CD4-positive, alpha-beta T cell treated with Interleukin-4 for 4 hours (primary cell): ENCODE results near the gene VPS26B.
"Not testable (repeated sequence)": the region's sequence is repeated elsewhere in the genome, so short reads cannot be mapped to it uniquely, and the experiment has no call there.

Experiments
- DNase-seq: peaks from one replicate; pipeline ENCODE4 v3.0.0-alpha.2; 2020

VPS26B gene

DNA sequence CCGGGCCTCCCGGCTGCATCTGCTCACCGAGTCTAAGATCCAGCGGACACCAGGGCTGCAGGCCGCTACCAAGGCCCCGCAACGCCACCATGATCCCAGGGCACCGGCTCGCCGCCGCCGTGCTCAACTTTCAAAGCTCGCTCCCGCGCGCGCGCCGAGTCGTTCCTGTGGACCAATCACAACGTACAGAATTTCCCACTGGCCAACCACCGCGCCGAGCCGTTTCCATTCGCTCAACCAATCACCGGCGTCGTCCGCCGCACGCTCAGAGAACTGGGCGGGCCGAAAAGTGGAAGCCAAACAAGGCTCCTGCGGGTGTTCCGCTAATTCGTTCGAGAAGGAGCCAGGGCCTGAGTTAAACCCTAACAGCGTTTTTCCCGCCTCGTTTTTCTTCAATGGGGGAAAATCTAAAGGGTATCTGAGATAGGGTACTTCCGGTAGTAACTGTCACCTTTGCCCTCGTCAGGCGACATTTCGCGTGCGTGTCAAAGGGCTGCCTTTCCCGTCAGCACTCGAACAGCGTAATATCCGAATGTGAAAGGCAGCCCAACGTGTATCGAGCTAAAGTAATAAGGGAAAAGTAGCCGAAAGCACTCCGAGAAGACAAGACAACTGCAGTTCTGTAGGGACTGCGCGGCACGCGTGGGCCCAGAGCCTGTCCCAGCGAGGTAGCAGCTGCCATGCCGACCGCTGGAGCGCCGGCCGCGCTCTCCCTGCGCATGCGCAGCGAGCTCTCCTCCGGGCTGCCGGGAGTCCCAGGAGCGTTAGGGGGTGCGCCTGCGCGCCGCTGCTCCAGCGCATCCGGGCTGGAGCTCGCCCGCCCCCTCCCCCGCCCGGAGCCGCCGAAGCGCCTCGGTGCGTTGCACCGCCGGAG lies at the start of gene VPS26B, which contains the start of gene NCAPD3:
VPS26B (plus strand) TSS at position 836 of the 874 bp plus-strand sequence. CDS start 452 bp downstream, outside the sequence.
NCAPD3 (minus strand) TSS at position 132 of the 874 bp plus-strand sequence; CDS start at position 91, 41 bp downstream.
- DNase-seq, result peak; percentile 94

DNA sequence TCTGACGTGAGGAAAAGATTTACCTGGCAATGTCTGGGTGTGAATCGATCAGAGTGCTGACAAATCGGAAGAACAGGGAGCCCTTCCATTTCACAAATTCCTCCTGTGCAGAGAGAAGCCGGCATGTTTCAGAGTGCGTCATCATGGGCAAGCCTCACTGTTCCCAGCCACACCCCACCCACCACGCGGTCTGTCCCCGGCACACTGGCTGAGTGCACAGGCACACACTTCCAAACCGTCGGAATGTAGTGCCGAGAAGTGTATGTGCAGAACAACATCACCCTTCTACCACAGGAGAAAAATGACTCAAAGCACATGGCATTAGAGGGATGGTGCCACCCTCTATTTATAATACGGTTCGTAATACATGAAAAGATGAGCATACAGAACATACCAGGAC lies 48.2 kb upstream of the VPS26B start:
- DNase-seq, result no peak

- DNase-seq, result no peak
These were observed 46.3 kb upstream of the VPS26B start for GRCh38 chr11:134178032-134178674.

GRCh38 chr11:134181707-134182106 lies 42.8 kb upstream of the VPS26B start:
- DNase-seq, result no peak

DNA sequence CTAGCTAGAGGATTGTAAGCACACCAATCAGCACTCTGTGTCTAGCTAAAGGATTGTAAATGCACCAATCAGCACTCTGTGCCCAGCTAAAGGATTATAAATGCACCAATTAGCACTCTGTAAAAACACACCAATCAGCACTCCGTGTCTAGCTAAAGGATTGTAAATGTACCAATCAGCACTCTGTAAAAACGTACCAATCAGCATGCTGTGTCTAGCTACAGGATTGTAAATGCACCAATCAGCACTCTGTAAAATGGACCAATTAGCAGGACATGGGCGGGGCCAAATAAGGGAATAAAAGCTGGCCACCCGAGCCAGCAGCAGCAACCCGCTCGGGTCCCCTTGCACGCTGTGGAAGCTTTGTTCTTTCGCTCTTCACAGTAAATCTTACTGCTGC lies 36.4 kb upstream of the VPS26B start:
- DNase-seq, result not testable (repeated sequence)

- peak; percentile 28 for DNase-seq
These were observed 27.7 kb upstream of the VPS26B start for GRCh38 chr11:134196756-134197155.

GRCh38 chr11:134199531-134199930 lies 24.9 kb upstream of the VPS26B start:
- DNase-seq, result no peak

DNA sequence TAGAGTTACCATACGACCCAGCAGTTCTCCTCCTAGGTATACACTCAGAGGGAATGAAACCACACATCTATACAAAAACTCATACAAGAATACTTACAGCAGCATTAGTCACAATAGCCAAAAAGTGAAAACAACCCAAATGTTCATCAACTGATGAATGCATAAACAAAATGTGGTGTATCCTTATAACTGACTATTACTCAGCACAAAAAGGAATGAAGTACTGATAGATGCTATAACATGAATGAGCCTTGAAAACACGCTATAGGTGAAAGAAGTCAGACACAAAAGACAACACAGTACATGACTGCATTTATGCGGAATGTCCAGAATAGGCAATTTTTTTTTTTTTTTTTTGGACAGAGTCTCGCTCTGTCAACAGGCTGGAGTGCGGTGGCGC lies 23.8 kb upstream of the VPS26B start:
- DNase-seq, result no peak

DNA sequence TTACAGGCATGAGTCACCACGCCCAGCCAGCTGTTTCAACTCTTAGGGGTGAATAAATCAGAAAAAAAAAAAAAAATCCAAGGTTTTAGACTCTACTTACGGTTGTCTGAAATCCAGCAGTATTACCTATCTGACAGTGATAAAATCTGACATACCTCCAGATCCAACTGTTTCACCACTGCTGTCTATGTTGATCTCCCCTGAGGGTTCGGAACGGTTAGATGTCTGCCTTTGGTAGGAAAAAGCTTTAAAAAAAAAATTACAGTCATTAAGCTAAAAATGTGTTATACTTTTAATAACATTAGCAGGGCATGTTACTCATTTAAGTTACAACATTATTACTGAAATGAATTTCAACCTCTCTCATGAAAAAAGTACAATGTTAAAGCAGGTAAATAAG lies 21.8 kb upstream of the VPS26B start:
- no peak for DNase-seq

DNA sequence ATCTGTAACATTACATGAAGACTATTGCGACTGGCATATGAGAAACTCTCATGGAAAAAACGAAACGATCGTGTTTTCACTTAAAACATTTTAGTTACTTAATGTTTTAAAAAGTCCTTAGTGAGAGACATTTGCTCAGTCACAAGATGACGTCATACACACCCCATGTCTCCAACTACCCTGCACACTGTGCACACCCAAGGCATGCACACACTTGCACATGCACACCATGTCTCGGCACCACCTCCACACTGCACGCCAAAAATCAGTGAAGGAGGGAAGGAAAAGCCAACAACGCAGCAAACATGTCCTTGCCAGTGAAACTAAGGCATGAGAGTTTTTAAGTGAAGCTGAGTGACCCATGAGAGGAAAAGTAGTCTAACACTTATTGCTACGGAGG lies 18.7 kb upstream of the VPS26B start:
- no peak for DNase-seq

- DNase-seq, result no peak
These were observed 18.3 kb upstream of the VPS26B start for GRCh38 chr11:134206185-134206584.

DNA sequence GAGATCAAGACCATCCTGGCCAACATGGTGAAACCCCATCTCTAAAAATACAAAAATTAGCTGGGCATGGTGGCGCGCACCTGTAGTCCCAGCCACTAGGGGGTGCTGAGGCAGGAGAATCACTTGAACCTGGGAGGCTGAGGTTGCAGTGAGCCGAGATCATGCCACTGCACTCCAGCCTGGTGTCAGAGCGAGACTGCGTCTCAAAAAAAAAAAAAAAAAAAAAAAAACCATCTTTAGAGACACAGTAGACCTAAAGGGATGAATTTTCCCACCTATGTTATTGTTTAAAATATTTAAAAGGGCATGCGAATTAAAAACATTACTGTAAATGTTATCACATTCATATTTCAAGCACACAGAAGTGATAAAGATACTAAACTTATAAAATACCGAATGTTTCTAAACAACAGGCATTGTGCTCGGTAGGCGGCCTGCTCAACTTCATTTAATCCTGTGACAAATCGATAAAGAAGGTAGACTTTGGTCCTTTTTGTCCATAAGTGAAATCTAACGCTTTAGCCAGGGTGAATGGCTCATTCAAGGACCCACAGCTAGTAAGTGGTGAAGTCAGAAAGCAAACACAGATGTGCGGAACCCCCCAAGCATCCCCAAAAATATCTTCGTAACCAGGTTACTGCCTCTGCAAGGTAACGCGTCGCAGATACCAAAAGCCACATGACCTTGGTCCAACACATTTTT lies 16.8 kb upstream of the VPS26B start:
- DNase-seq, result peak; percentile 72

DNA sequence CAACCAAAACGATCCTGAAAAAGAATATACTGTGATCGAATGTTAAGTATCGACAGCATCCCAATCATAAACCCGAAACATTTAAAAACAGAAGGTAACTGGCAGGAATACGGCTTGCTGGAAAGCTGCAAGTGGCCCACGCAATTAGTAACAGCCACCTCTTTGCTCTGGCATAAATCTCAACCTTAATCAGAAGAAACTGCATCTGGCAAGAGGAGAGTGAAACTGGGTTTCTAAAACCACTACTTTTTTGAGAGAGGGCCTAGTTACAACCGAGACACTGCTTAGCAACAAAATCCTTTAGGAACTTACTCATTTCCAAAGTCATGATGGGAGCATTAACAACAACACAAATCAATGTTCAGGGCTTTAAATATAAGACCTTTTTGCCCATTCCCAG lies 8.6 kb upstream of the VPS26B start:
- no peak for DNase-seq

GRCh38 chr11:134216816-134217215 lies 7.7 kb upstream of the VPS26B start:
- DNase-seq, result no peak

DNA sequence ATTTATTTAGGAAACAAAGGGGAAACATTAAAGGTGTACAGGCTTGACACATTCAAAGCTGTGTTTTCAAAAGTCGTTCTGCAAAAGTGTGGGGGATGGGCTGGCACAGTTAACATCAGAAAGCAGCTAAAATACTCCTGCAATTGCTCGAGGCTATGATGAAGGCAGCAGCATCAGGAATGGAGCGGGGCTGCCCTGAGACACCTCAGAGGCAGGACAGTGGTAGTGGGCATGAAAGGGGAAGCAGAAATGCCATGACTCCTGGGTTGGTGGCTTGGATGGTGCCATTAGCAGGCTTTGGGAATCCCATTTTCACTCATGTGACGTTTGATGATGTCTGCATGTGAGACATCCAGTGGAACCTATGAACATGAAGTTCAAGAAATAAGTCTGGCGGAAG lies 1.4 kb upstream of the VPS26B start:
- DNase-seq, result no peak

DNA sequence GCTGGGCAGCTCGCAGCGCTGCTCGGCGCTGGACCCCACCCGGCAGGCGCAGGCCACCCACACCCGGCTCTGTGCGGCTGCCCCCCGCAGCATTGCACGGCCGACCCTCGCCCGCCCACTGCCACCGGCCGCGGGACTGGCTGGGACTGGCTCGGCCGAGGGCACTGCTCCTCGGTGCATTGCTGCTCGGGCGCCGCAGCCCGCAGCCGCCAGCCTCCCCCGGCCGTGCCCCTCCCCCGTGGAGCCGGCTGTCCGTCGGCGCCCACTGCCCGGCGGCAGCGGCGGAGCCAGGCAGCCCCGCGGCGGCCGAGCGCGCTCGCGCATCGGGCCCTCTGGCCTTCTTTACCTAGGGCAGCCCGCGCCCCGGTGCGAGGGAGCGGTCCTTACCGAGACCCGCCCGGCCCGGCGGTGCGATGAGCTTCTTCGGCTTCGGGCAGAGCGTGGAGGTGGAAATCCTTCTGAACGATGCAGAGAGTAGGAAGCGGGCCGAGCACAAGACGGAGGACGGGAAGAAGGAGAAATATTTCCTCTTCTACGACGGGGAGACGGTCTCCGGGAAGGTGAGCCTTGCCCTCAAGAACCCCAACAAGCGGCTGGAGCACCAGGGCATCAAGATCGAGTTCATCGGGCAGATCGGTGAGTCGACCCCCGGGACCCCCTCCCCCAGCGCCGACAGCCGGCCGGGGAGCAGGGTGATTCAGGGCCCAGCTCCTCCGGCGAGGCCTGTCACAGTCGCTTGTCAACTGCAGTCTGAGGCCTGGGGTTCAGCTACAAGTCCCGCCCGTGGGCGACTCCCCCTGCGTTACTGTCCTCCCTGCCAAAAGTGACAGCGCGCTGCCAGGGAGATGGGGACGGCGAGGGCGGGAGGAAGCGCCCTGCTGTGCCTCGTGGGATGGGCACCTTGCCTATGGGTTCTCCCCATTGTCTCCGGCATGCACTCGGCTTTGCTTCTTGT lies 516 bp downstream of the VPS26B start:
- DNase-seq, result peak; percentile 42

DNA sequence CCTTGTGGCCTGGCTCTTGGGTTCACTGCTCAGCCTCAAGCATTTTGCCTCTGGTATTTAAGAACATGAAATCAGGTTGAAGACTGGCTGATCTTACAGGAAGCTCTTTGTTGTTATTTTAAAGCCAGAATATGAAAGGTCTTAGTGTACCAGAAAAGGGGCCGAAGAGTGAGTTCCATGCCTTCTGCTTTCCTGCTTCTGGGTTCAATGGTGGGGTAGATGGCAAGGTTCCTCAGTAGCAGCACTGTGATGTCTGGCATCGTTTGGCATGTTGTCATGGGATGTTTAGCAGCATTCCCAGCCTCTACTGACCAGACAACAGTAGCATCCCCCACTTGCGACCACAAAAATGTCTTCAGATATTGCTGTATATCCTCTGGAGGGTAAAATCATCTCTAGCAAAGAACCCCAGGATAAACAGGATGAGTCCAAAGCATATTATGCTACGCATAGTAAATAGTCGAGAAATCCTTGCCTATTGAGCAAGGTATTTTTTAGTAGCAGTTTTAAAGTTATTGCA lies 2.4 kb downstream of the VPS26B start:
- DNase-seq, result no peak

DNA sequence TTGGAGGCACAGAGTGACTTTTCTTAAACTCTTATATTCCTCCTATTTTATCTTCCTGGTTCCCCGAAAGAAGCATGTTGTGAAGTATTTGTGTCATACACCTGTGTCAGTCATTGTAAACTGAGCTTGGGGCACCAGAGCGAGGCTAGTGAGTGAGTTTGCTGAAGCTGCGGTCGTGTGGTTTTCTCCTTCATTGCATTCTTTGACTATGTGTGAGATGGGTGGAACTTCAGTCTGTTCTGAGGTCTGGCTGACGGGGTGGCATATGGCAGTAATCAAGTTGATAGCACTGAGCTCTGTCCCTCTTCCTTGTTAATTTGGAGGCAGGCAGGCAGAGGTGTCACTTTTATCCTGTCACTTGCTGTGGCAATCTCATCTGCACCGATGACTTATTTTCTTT lies 4.2 kb downstream of the VPS26B start:
- peak; percentile 52 for DNase-seq

GRCh38 chr11:134229126-134229790 lies 4.8 kb downstream of the VPS26B start:
- DNase-seq, result no peak

- no peak for DNase-seq
These were observed 5.9 kb downstream of the VPS26B start for GRCh38 chr11:134230339-134230738.

GRCh38 chr11:134231958-134232659 lies 7.6 kb downstream of the VPS26B start:
- DNase-seq, result no peak
